Tibial nerve (tissue), 4 donors: Measurements from ENCODE around the gene TSPAN32.

Experiments
- EP300 ChIP-seq, 2 donors: sonication (generic); formaldehyde crosslinking; IDR thresholded peaks; one replicate each; pipeline ENCODE4 v1.6.1; 2017; ENCODE audit warnings: antibody characterized with exemption in 2 of 2, mild to moderate bottlenecking in 1 of 2
- POLR2A ChIP-seq, 2 donors: fragments of 450-650 bp; IDR thresholded peaks; one replicate each; pipeline ENCODE4 v1.6.1; 2017; ENCODE audit warnings: antibody characterized with exemption in 2 of 2, mild to moderate bottlenecking in 2 of 2, moderate library complexity in 2 of 2
- TF ChIP-seq, protein P1 (sequence below), 5 experiments: fragments of 200-600 bp in 3 of 5; fragments of 450-650 bp in 2 of 5; sonication (generic) in 3 of 5; IDR thresholded peaks; one replicate each; pipeline ENCODE4 v1.5.1; 2016 to 2019; ENCODE audit warnings: antibody characterized with exemption in 5 of 5, mild to moderate bottlenecking in 3 of 5, moderate library complexity in 2 of 5

DNA sequence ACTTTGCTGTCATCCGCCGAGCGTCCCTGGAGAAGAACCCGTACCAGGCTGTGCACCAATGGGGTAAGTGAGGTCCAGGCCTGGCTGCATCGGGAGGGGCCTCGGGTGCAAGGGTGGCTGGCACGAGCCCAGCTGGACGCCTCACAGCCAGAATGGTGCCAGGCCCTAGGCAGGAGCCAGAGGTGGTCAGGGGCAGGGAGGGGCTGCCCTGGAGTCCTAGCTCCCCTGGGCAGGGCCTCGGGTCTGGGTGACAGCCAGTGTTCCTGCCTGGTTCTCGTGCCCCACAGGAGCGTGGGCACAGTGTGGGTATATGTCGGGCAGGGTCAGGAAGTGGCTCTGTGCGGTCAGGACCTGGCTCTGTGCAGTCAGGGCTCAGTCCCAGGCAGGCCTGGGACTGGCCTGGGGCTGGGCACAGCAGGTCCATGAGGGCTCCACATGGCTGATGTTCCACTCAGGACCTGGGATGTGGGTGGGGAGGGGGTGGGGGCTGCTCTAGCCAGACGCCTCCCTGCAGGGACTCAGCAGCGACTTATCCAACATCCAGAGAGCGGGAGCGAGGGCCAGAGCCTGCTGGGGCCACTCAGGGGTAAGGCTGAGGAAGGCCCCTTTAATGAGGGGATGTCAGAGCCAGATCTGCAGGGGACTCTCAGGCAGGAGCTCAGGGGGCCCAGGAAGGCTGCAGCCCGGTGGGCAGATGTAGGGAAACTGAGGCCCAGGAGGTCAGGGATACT is 1.2 kb downstream of the TSPAN32 start:
- TF ChIP-seq EP300 (IDR thresholded peaks at IDR 0.05) (no peak), POLR2A (IDR thresholded peaks at IDR 0.05) (no peak)
- TF ChIP-seq, protein P1, sequence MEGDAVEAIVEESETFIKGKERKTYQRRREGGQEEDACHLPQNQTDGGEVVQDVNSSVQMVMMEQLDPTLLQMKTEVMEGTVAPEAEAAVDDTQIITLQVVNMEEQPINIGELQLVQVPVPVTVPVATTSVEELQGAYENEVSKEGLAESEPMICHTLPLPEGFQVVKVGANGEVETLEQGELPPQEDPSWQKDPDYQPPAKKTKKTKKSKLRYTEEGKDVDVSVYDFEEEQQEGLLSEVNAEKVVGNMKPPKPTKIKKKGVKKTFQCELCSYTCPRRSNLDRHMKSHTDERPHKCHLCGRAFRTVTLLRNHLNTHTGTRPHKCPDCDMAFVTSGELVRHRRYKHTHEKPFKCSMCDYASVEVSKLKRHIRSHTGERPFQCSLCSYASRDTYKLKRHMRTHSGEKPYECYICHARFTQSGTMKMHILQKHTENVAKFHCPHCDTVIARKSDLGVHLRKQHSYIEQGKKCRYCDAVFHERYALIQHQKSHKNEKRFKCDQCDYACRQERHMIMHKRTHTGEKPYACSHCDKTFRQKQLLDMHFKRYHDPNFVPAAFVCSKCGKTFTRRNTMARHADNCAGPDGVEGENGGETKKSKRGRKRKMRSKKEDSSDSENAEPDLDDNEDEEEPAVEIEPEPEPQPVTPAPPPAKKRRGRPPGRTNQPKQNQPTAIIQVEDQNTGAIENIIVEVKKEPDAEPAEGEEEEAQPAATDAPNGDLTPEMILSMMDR (IDR thresholded peaks at IDR 0.05), result no peak
